Measurements from ENCODE around the gene B4GALT6. TPM values are rescaled to one million over a fixed set of nuclear protein-coding genes. Genes with fewer than 3 reads are reported as not detected.

Gene B4GALT6
- total and polyA plus RNA-seq, 2 of the 8 experiments (the other 6 are each of a cell fraction or from before 2014, with no cell fraction given) = 6.3 to 41.5 TPM

- TF ChIP-seq CHD7 (IDR thresholded peaks at IDR 0.05; ENCODE audit: insufficient replicate concordance, low read length) = no peak
- TF ChIP-seq CBX8 (IDR thresholded peaks at IDR 0.05; ENCODE audit: borderline replicate concordance, low read depth, low read length) = no peak
- TF ChIP-seq, protein P1, sequence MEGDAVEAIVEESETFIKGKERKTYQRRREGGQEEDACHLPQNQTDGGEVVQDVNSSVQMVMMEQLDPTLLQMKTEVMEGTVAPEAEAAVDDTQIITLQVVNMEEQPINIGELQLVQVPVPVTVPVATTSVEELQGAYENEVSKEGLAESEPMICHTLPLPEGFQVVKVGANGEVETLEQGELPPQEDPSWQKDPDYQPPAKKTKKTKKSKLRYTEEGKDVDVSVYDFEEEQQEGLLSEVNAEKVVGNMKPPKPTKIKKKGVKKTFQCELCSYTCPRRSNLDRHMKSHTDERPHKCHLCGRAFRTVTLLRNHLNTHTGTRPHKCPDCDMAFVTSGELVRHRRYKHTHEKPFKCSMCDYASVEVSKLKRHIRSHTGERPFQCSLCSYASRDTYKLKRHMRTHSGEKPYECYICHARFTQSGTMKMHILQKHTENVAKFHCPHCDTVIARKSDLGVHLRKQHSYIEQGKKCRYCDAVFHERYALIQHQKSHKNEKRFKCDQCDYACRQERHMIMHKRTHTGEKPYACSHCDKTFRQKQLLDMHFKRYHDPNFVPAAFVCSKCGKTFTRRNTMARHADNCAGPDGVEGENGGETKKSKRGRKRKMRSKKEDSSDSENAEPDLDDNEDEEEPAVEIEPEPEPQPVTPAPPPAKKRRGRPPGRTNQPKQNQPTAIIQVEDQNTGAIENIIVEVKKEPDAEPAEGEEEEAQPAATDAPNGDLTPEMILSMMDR (IDR thresholded peaks at IDR 0.05; ENCODE audit: control extremely low read depth in 1 of 3, insufficient read depth in 1 of 3, low read depth in 1 of 3, low read length in 3 of 3) = no peak
- no peak for TF ChIP-seq NRF1 (IDR thresholded peaks at IDR 0.05; ENCODE audit: low read depth, low read length)
- no peak for TF ChIP-seq JUN (IDR thresholded peaks at IDR 0.05; ENCODE audit: low read depth, low read length)
Measured at GRCh38 chr18:31677592-31677991, 6.8 kb downstream of the B4GALT6 start (continued).

Data from H1 (cell line).